Ramos (cell line): ENCODE measurements around the gene TMEM54.

Experiments
- in situ Hi-C: fragments of 300-500 bp; cut with MboI; formaldehyde crosslinking; loops from one replicate; pipeline ENCODE4 v1.14.3; 2022; ENCODE audit warnings: low sequenced_read_pairs; ENCODE audit not compliant: unreplicated experiment

Gene TMEM54

GRCh38 chr1:32895325-32896215, 5.6 kb downstream of the TMEM54 start:
- in situ Hi-C loops = no loop called here

GRCh38 chr1:32894681-32895080, 6.5 kb downstream of the TMEM54 start:
- in situ Hi-C loops = no loop called here

- in situ Hi-C loops = no loop called here
These were observed 7.1 kb downstream of the TMEM54 start for GRCh38 chr1:32894019-32894600.

- in situ Hi-C loops = no loop called here
These were observed 7.8 kb downstream of the TMEM54 start for GRCh38 chr1:32893198-32894018.

- in situ Hi-C loops = no loop called here
These were observed 8.6 kb downstream of the TMEM54 start for GRCh38 chr1:32892368-32893197.

DNA sequence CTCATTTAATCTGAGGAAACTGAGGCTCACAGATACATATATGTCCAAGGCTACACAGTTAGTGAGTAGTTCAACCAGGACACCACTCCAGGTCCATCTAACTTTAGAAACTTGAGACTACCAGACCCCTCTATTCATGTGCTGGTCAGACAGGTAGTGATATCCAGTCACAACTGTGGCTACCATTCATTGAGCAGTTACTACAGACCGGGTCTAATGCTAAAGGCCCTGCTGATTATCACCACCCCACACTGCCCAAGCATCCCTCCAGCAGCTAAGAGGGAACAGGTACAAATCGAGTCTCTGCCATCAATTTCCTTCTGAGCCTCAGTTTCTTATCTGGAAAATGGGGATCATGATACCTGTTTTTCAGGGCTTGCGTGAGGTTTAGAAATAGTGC, 9.6 kb downstream of the TMEM54 start:
- in situ Hi-C loops = no loop called here

DNA sequence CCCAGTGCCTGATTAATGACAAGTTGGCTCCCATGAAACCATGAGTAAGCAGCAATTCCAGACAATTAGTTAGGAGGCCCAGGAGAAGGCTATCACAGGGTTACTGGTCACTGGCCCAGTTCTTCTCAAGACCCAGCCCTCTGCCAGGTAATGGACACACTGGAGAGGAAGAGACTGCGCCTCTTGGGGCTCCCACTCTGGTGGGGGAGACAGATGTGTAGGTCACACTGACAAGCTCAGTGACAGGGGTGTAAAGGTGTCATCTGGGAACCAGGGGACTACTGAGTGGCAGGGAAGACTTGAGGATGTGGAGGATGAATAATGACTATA, 10.0 kb downstream of the TMEM54 start:
- in situ Hi-C loops = no loop called here

DNA sequence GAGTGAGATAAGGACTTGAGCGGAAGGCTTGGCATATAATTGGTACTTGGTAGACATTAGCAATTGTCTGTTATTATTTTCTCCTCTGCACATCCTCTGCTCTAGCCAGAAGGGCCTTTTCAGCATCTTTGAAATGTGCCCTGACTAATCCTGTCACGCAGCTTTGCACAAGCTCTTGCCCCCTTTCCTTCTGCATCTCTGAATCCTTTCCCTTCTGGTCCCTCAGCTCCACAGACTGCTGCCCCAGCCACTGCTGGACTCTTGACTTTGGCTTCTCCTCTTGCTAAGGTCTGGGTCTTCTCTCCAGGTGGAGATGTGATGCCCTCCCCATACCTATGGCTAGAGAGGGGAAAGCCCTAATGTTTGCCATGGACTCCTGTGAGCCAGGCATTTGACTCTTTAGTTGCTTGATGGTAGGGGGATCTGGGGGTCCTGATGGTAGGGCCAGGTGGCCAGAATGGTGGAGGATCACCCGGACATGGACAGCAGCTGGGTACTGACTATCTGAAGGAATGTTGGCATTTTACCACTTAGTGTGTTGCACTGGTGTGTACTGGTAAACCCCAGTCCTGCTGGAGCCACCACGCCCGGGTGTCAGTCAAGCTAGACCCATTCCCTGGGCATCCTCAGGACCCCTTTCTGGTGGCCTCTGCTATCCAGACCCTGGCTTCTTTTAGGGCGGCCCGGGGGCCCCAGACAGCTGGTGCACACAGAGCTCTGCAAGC, 10.5 kb downstream of the TMEM54 start:
- in situ Hi-C loops = no loop called here

- in situ Hi-C loops = no loop called here
These were observed 11.4 kb downstream of the TMEM54 start for GRCh38 chr1:32889731-32890278.

GRCh38 chr1:32888677-32889420, 12.3 kb downstream of the TMEM54 start:
- in situ Hi-C loops = no loop called here

DNA sequence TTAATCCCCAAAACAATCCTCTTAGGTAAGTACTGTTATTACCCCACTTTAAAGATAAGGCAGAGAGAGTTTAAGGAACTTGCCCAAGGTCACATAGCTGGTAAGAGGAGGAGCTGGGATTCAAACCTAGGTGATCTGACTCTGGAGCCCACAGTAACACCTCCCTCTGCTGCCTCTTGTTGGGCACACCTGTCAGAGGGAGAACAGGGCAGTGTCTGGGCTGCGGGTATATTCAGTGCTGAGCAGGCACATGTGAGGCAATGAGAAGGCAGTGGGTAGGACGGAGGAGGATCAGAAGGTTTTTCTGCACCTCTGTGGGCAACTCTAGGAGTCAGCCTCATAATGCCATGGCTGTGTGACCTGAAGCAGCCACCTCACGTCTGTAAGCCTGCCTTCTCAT, 13.1 kb downstream of the TMEM54 start:
- in situ Hi-C loops = no loop called here

DNA sequence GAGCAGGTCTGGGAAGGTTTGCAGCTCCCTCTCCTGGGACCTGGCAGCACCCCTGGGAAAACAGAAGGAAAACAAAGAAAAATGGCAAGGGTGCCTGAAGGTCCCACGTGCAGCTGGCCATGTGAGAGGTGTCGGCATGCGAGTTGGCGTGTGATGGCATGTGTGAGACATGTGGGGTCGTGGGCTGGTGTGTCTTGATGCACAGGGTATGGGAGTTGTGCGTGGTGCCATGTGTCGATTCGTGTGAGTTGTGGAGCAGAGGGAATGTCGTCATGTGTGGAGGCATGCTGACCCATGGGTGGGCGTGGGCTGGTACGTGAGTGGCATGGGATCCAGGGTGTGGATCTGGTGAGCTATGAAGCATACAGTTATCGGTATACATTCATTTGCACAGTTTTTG, 13.6 kb downstream of the TMEM54 start:
- in situ Hi-C loops = no loop called here

DNA sequence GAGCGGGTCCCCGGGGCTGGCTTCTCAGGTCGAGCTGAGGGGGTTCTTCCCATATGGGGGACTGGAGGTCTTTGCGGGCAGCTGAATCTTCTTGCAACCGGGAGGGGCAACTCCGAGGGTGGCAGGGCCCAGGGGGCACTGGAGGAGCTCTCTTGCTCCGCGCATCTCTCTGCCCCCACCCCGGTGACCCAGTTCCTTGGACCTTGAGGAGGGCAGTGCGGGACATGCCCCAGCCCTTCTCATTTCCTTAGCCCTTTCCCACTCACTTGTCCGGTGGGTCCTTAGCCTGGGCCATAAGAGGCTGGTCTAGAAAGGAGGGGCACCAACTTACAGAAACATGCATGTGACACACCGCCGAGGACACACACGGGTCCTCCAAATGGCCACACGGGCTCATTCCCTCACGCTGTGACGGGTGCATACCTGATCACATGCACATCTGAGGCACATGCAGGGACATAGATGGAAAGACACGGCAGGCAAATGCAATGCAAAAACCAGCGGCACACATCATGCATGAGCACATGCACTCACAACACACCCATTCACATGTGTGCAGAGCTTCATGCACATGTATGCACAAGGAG, 14.3 kb downstream of the TMEM54 start:
- in situ Hi-C loops = no loop called here

GRCh38 chr1:32886004-32886827, 15.0 kb downstream of the TMEM54 start, which contains the start of gene HPCA:
Gene HPCA (plus strand): TSS chr1:32886491. CDS start chr1:32888899, 2,408 bp downstream.
- in situ Hi-C loops = no loop called here

GRCh38 chr1:32885676-32886003, 15.5 kb downstream of the TMEM54 start:
- in situ Hi-C loops = no loop called here

GRCh38 chr1:32884726-32885125, 16.5 kb downstream of the TMEM54 start:
- in situ Hi-C loops = no loop called here

- in situ Hi-C loops = no loop called here
These were observed 17.2 kb downstream of the TMEM54 start for GRCh38 chr1:32884032-32884372.
